Measurements from ENCODE around the gene KIRREL1.

KIRREL1 gene

GRCh38 chr1:158102881-158103674 lies 109.6 kb downstream of the KIRREL1 start:
- no peak for DNase-seq (ENCODE audit: low read depth)
- TF ChIP-seq CTCF (IDR thresholded peaks at IDR 0.05; ENCODE audit: insufficient read depth, low read depth, low read length, missing control alignments): no peak
- no peak overlapping the region for H3K4me3 ChIP-seq (ENCODE audit: low read length)

DNA sequence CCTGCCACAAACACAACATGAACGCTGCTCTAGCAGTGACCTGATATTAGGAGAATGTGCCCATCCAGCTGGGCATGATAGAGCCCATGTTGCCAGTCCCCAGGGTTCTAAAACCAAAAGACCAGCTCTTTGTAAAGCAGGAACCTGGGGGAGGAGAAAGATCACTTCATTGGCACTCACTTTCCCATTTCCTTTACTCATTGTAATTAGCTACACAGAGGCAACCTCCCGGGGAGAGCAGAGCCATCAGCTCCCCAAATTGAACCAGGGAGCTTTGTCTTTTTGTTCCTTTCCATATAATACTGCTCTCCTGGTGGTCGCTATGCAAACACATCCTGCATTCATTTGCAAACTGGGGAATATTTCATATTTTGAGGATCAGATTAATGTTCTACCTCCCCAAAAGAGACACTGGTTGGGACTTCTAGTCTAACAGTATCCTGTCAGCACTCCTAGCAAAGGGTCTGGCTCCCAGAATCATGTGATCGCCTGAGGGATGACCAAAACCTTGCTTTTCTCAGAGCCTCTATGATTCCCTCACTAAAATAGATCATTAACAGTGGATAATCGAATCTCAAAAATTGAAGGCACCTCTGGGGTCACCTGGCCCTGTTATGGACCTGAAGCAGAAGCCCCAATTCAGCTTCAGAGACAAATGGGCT lies 110.5 kb downstream of the KIRREL1 start:
- no peak overlapping the region for H3K4me3 ChIP-seq (ENCODE audit: low read length)
- DNase-seq (ENCODE audit: low read depth): no peak
- no peak for TF ChIP-seq CTCF (IDR thresholded peaks at IDR 0.05; ENCODE audit: insufficient read depth, low read depth, low read length, missing control alignments)

DNA sequence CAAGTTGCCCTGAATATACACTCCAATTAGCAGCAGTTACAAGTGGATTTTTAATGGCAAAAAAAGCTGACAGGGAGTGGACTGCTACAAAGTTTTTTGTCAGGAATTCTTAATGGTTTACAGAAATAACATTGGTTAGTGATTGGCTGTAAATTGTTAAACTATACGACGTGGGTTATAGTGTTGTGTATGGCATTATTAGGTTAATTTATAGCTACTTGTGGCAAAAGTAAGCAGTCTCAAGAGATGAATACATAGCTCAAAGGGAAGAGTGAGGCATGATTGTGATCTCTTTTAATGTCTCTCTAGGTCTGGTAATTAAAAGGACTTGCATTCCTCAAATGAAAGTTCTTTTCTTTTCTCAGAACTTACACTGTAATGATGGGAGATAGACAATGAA lies 111.4 kb downstream of the KIRREL1 start:
- no peak for TF ChIP-seq CTCF (IDR thresholded peaks at IDR 0.05; ENCODE audit: insufficient read depth, low read depth, low read length, missing control alignments)
- no peak for DNase-seq (ENCODE audit: low read depth)
- no peak overlapping the region for H3K4me3 ChIP-seq (ENCODE audit: low read length)

DNA sequence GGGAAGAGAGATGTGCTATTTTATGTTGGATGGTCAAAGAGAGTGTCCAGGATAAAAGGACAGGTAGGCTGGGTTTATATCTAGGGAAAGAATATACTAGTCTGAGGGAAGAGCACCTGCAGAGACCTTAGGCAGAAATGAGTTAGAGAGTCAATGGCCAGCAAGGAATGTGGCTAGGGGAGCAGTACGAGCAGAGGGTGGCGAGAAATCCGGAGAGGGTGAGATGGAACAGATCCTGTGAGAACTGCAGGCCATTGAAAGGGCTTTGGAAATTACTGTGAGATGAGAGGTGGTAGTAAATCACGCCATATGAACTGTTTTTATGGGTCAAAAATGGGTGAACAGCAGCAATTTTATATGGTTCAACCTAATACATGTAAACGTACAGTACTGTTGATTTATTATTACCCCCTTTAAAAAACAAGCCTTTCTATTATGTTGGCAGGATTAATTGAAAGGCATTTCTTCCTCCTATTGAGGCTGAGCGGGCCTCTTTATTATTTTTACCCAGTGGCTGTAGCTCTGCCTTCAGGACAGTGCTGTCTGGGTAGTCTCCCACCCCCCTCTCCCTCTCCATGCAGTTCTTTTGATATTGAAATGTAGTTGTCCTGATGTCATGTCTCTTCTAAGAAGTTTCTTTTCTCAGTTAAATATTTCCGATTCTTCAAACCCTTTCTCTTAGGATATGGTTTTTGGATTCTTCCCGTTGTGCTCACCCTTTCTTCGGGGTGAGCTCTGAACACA lies 112.1 kb downstream of the KIRREL1 start:
- no peak for TF ChIP-seq CTCF (IDR thresholded peaks at IDR 0.05; ENCODE audit: insufficient read depth, low read depth, low read length, missing control alignments)
- no peak overlapping the region for H3K4me3 ChIP-seq (ENCODE audit: low read length)

GRCh38 chr1:158107916-158108315 lies 114.5 kb downstream of the KIRREL1 start:
- no peak for DNase-seq (ENCODE audit: low read depth)
- TF ChIP-seq CTCF (IDR thresholded peaks at IDR 0.05; ENCODE audit: insufficient read depth, low read depth, low read length, missing control alignments): no peak
- no peak overlapping the region for H3K4me3 ChIP-seq (ENCODE audit: low read length)

More for the DNA sequence above, 112.1 kb downstream of the KIRREL1 start:
- DNase-seq (ENCODE audit: low read depth): no peak

DNA sequence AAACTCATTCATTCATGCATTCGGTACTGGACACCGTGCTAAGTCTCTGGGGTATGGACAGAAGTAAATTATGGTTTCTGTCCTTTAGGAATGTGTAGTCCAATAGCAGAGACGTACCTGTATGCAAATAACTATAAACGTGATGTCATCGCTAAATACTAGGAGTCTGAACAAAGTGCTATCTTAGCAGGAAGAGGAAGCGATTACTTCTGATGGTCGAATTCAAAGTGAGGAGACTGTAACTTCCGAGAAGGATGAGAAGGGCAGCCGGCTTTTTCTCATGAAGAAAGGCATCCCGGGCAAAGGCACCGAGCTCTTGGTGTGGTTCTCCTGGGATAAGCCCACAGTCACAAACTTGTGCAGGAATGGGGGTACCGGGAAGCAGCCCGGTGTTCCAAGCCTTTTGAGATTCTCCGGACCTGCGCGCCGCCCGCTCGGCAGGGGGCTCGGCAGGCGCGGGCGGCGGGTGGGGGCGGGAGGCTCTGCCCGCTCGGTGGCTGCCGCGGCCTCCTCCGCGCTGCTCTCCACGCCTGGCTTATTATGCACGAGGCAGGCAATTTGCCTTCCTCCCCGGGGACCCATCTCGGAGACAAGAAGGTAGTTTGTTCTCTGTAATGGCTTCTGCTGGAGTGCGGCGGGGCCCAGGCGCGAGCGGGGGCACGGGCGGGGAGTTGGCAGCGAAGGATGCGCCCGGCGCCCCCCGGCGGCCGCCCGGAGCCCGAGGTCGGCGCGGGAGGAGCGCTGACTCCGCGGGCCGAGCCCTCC lies 119.7 kb downstream of the KIRREL1 start:
- H3K4me3 ChIP-seq (ENCODE audit: low read length): peak overlapping the region; percentile 35
- DNase-seq (ENCODE audit: low read depth): peak; percentile 42
- TF ChIP-seq CTCF (IDR thresholded peaks at IDR 0.05; ENCODE audit: insufficient read depth, low read depth, low read length, missing control alignments): peak; percentile 4
